DOHH2 (cell line): Measurements from ENCODE around the gene LIPG.

ENCODE experiments used
- H3F3A ChIP-seq: fragments of 200-600 bp; sonication (generic), shearing (Covaris generic); 2 replicates; pipeline ENCODE4 v1.6.0; 2016; ENCODE audit warnings: antibody characterized with exemption, mild to moderate bottlenecking; ENCODE audit not compliant: control insufficient read depth, insufficient read depth
- H3K27ac ChIP-seq: fragments of 200-600 bp; sonication (generic); 2 replicates; pipeline ENCODE4 v1.5.1; 2014; ENCODE audit warnings: low read depth, mild to moderate bottlenecking, low read length, moderate library complexity
- H3K27me3 ChIP-seq: fragments of 200-600 bp; sonication (generic); 2 replicates; pipeline ENCODE4 v1.6.1; 2014; ENCODE audit warnings: mild to moderate bottlenecking, low read length, mixed read lengths; ENCODE audit not compliant: control insufficient read depth
- H3K36me3 ChIP-seq: fragments of 200-600 bp; sonication (generic); 2 replicates; pipeline ENCODE4 v1.6.1; 2014; ENCODE audit warnings: mild to moderate bottlenecking, low read length, moderate library complexity, mixed read lengths; ENCODE audit not compliant: control insufficient read depth
- H3K4me1 ChIP-seq: fragments of 200-600 bp; sonication (generic); 2 replicates; pipeline ENCODE4 v1.6.1; 2014; ENCODE audit warnings: mild to moderate bottlenecking, low read length, mixed read lengths; ENCODE audit not compliant: control insufficient read depth
- H3K4me2 ChIP-seq: fragments of 200-600 bp; sonication (generic); 2 replicates; pipeline ENCODE4 v1.6.0; 2014; ENCODE audit warnings: mild to moderate bottlenecking, low read length, moderate library complexity
- H3K4me3 ChIP-seq: fragments of 200-600 bp; sonication (generic); 2 replicates; pipeline ENCODE4 v1.5.1; 2014; ENCODE audit warnings: mild to moderate bottlenecking, low read length, mixed read lengths
- H3K79me2 ChIP-seq: fragments of 200-600 bp; sonication (generic); 2 replicates; pipeline ENCODE4 v1.6.1; 2014; ENCODE audit warnings: mild to moderate bottlenecking, low read length, mixed read lengths; ENCODE audit not compliant: control insufficient read depth
- H3K9me2 ChIP-seq: fragments of 200-600 bp; sonication (generic); replicated peaks from 2 replicates; pipeline ENCODE4 v1.6.1; 2014; ENCODE audit warnings: mild to moderate bottlenecking, low read length, mixed read lengths; ENCODE audit not compliant: control insufficient read depth
- H3K9me3 ChIP-seq: fragments of 200-600 bp; sonication (generic); 2 replicates; pipeline ENCODE4 v1.6.1; 2014; ENCODE audit warnings: antibody characterized with exemption, low read length, mixed read lengths; ENCODE audit not compliant: control insufficient read depth, insufficient read depth
- H4K20me1 ChIP-seq: fragments of 200-600 bp; sonication (generic); 2 replicates; pipeline ENCODE4 v1.6.0; 2014; ENCODE audit warnings: low read depth, mild to moderate bottlenecking, antibody characterized with exemption, low read length, moderate library complexity; ENCODE audit not compliant: control insufficient read depth, insufficient read depth
- EZH2phosphoT487 ChIP-seq: fragments of 200-600 bp; sonication (generic); IDR thresholded peaks from 2 replicates; pipeline ENCODE4 v1.6.1; 2017; ENCODE audit warnings: borderline replicate concordance, mild to moderate bottlenecking, antibody characterized with exemption, low read length, moderate library complexity, mixed read lengths
- TF ChIP-seq, protein P1 (sequence below): fragments of 200-600 bp; sonication (generic); IDR thresholded peaks from one replicate; pipeline ENCODE4 v1.5.1; 2014; ENCODE audit warnings: antibody characterized with exemption, mild to moderate bottlenecking, low read depth, low read length; ENCODE audit not compliant: poor library complexity, severe bottlenecking

LIPG gene

DNA sequence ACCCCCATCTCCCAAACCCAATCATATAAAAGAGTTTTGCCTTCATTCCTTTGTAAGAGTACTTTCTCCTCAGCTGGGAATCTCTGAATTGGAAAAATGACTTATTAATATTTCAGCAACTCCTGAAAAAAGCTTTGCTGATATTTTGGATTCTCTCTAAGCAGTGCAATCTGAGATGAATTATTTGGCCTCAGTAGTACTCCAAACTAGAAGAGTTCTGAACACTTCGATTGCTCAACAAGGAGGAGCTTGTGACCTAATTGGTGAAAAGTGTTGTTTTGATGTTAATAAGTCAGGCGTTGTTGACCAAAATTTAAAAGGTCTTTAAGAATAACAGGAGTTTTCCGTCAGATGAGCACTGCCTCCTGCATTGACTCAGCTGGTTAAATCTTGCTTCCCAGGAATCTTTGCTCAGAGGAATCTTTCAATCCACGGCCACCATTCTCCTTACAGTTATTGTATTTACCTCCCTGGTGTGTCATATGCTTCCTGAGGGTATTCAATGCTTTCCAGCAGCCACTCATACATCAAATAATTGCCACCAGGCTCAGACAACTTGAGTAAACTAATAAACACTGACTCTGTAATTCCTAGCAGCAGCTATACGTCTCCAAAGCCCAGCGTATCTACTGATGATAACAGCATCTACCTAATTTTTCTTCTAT is 24.5 kb upstream of the LIPG start:
- Histone ChIP-seq H3K27me3 (no peaks in the 10 kb centered on the region), H3K27ac (no peak overlapping the region), H3K9me2 (no peaks in the 10 kb centered on the region), H3K9me3 (no peaks in the 10 kb centered on the region), H3K4me2 (no peak overlapping the region), H4K20me1 (no peaks in the 10 kb centered on the region), H3K4me3 (no peak overlapping the region), H3F3A (no peaks in the 10 kb centered on the region), H3K79me2 (no peaks in the 10 kb centered on the region), H3K36me3 (no peaks in the 10 kb centered on the region), H3K4me1 (no peaks in the 10 kb centered on the region)
- TF ChIP-seq, protein P1, sequence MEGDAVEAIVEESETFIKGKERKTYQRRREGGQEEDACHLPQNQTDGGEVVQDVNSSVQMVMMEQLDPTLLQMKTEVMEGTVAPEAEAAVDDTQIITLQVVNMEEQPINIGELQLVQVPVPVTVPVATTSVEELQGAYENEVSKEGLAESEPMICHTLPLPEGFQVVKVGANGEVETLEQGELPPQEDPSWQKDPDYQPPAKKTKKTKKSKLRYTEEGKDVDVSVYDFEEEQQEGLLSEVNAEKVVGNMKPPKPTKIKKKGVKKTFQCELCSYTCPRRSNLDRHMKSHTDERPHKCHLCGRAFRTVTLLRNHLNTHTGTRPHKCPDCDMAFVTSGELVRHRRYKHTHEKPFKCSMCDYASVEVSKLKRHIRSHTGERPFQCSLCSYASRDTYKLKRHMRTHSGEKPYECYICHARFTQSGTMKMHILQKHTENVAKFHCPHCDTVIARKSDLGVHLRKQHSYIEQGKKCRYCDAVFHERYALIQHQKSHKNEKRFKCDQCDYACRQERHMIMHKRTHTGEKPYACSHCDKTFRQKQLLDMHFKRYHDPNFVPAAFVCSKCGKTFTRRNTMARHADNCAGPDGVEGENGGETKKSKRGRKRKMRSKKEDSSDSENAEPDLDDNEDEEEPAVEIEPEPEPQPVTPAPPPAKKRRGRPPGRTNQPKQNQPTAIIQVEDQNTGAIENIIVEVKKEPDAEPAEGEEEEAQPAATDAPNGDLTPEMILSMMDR = no peak
- TF ChIP-seq EZH2phosphoT487 = no peak

DNA sequence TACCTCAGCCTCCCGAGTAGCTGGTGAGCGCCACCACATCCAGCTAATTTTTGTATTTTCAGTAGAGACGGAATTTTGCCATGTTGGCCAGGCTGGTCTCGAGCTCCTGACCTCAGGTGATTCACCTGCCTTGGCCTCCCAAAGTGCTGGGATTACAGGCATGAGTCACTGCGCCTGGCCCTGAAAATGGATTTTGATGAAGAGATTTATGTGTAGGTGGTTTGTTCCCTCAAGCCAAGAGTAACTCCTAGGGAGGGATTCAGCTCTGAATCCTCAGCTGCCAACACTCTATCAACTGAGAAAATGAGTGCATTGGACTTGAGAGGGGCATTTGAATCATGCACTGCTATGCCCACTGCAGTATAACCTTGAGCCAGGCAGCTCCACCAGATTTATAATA is 17.5 kb upstream of the LIPG start:
- Histone ChIP-seq H3K79me2 (no peaks in the 10 kb centered on the region), H3K4me1 (no peaks in the 10 kb centered on the region), H3K36me3 (no peaks in the 10 kb centered on the region), H3K9me3 (no peaks in the 10 kb centered on the region), H3F3A (no peaks in the 10 kb centered on the region), H3K27ac (no peak overlapping the region), H3K9me2 (no peaks in the 10 kb centered on the region), H3K4me3 (no peak overlapping the region), H3K27me3 (peaks cover 18% of the 10 kb centered on the region), H3K4me2 (no peak overlapping the region), H4K20me1 (no peaks in the 10 kb centered on the region)
- TF ChIP-seq, protein P1 = no peak
- TF ChIP-seq EZH2phosphoT487 = no peak

DNA sequence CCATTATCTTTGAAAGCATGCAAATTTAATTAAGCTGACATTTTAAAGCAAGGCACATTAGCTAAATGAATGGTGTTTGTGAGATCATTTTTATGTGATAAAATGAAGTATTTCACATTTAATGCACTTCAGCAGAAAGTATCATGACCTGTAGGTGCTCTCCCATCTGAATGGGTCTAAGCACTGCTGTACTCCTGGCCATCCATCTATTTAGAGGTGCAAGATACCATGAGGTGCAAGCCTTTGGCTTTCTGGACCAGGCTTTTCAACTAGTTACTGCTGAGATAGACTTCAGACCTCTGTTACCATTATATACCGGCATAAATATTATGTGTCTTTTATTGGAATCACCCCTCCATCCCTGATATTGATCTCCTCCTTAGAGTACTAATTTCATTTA is 15.6 kb upstream of the LIPG start:
- Histone ChIP-seq H3K4me1 (no peaks in the 10 kb centered on the region), H3K9me3 (no peaks in the 10 kb centered on the region), H3K9me2 (no peaks in the 10 kb centered on the region), H3K4me2 (no peak overlapping the region), H3K79me2 (no peaks in the 10 kb centered on the region), H3K27ac (no peak overlapping the region), H3F3A (no peaks in the 10 kb centered on the region), H4K20me1 (no peaks in the 10 kb centered on the region), H3K27me3 (peaks cover 20% of the 10 kb centered on the region), H3K4me3 (no peak overlapping the region), H3K36me3 (no peaks in the 10 kb centered on the region)
- TF ChIP-seq, protein P1 = no peak
- TF ChIP-seq EZH2phosphoT487 = no peak
